ENCODE data around the gene FNDC10. TPM values are rescaled to one million over a fixed set of nuclear protein-coding genes. Genes with fewer than 3 reads are reported as not detected.

The FNDC10 gene
- total RNA-seq, 1 experiment from 2014 or later: 8.4 TPM

DNA sequence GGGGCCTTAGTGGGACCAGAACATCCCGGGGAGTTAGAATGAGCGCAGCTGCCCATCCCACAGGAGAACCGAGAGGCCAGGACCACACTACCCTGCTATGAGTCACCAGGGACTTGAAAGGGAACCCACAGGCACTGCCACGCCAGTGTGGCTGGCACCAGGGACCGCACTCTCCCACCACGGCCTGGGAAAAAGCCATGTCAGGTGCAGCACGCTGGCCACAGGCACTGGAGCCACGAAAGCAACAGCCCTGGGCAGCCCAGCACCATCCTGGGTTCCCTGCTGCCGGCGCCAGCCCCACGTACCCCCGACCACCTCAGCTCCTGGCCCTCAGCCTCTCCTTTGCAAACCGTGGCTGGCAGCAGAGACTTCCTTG lies 45.4 kb downstream of the FNDC10 start:
- CTCF ChIA-PET: no interaction called here
- Histone ChIP-seq H3K36me3 (ENCODE audit: control insufficient read depth in 1 of 2, insufficient read depth in 2 of 2, low read length in 2 of 2) (peaks cover 0 to 3% of the 10 kb centered on the region in 2 experiments; a peak in 2 of 4 replicates), H3K9me2 (ENCODE audit: insufficient read depth) (no peaks in the 10 kb centered on the region)

More for the DNA sequence above, 45.4 kb downstream of the FNDC10 start:
- TF ChIP-seq, protein P1, sequence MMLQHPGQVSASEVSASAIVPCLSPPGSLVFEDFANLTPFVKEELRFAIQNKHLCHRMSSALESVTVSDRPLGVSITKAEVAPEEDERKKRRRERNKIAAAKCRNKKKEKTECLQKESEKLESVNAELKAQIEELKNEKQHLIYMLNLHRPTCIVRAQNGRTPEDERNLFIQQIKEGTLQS (IDR thresholded peaks at IDR 0.05): no peak
- TF ChIP-seq, protein P2, sequence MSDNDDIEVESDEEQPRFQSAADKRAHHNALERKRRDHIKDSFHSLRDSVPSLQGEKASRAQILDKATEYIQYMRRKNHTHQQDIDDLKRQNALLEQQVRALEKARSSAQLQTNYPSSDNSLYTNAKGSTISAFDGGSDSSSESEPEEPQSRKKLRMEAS (IDR thresholded peaks at IDR 0.05): no peak
- no peak for TF ChIP-seq TCF7L2 (IDR thresholded peaks at IDR 0.05; ENCODE audit: borderline replicate concordance, extremely low read depth, insufficient read depth, insufficient read length)
- TF ChIP-seq CBX3 (IDR thresholded peaks at IDR 0.05; ENCODE audit: low read depth): no peak
- TF ChIP-seq EGR1 (IDR thresholded peaks at IDR 0.05; ENCODE audit: low read depth): no peak
- TF ChIP-seq POLR2A (IDR thresholded peaks at IDR 0.05; ENCODE audit: borderline replicate concordance, extremely low read depth, insufficient read depth, insufficient read length): no peak
- TF ChIP-seq EZH2phosphoT487 (IDR thresholded peaks at IDR 0.05; ENCODE audit: borderline replicate concordance): no peak
- TF ChIP-seq YY1 (IDR thresholded peaks at IDR 0.05; ENCODE audit: extremely low read depth, insufficient replicate concordance, low read depth, low read length): no peak
- TF ChIP-seq, protein P3, sequence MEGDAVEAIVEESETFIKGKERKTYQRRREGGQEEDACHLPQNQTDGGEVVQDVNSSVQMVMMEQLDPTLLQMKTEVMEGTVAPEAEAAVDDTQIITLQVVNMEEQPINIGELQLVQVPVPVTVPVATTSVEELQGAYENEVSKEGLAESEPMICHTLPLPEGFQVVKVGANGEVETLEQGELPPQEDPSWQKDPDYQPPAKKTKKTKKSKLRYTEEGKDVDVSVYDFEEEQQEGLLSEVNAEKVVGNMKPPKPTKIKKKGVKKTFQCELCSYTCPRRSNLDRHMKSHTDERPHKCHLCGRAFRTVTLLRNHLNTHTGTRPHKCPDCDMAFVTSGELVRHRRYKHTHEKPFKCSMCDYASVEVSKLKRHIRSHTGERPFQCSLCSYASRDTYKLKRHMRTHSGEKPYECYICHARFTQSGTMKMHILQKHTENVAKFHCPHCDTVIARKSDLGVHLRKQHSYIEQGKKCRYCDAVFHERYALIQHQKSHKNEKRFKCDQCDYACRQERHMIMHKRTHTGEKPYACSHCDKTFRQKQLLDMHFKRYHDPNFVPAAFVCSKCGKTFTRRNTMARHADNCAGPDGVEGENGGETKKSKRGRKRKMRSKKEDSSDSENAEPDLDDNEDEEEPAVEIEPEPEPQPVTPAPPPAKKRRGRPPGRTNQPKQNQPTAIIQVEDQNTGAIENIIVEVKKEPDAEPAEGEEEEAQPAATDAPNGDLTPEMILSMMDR (IDR thresholded peaks at IDR 0.05 in 2 of 3, conservative IDR thresholded peaks at IDR 0.05 in 1 of 3; ENCODE audit: borderline replicate concordance in 1 of 3, insufficient read depth in 1 of 3, low read depth in 2 of 3, low read length in 2 of 3): no peak
- TF ChIP-seq EZH2 (IDR thresholded peaks at IDR 0.05): no peak
- no peak for TF ChIP-seq SIN3A (IDR thresholded peaks at IDR 0.05; ENCODE audit: low read depth)
- no peak for TF ChIP-seq POLR2AphosphoS5 (IDR thresholded peaks at IDR 0.05; ENCODE audit: low read depth, low read length)
- TF ChIP-seq, protein P4, sequence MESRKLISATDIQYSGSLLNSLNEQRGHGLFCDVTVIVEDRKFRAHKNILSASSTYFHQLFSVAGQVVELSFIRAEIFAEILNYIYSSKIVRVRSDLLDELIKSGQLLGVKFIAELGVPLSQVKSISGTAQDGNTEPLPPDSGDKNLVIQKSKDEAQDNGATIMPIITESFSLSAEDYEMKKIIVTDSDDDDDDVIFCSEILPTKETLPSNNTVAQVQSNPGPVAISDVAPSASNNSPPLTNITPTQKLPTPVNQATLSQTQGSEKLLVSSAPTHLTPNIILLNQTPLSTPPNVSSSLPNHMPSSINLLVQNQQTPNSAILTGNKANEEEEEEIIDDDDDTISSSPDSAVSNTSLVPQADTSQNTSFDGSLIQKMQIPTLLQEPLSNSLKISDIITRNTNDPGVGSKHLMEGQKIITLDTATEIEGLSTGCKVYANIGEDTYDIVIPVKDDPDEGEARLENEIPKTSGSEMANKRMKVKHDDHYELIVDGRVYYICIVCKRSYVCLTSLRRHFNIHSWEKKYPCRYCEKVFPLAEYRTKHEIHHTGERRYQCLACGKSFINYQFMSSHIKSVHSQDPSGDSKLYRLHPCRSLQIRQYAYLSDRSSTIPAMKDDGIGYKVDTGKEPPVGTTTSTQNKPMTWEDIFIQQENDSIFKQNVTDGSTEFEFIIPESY (IDR thresholded peaks at IDR 0.05; ENCODE audit: extremely low read depth, insufficient replicate concordance, low read length): no peak
- TF ChIP-seq, protein P5, sequence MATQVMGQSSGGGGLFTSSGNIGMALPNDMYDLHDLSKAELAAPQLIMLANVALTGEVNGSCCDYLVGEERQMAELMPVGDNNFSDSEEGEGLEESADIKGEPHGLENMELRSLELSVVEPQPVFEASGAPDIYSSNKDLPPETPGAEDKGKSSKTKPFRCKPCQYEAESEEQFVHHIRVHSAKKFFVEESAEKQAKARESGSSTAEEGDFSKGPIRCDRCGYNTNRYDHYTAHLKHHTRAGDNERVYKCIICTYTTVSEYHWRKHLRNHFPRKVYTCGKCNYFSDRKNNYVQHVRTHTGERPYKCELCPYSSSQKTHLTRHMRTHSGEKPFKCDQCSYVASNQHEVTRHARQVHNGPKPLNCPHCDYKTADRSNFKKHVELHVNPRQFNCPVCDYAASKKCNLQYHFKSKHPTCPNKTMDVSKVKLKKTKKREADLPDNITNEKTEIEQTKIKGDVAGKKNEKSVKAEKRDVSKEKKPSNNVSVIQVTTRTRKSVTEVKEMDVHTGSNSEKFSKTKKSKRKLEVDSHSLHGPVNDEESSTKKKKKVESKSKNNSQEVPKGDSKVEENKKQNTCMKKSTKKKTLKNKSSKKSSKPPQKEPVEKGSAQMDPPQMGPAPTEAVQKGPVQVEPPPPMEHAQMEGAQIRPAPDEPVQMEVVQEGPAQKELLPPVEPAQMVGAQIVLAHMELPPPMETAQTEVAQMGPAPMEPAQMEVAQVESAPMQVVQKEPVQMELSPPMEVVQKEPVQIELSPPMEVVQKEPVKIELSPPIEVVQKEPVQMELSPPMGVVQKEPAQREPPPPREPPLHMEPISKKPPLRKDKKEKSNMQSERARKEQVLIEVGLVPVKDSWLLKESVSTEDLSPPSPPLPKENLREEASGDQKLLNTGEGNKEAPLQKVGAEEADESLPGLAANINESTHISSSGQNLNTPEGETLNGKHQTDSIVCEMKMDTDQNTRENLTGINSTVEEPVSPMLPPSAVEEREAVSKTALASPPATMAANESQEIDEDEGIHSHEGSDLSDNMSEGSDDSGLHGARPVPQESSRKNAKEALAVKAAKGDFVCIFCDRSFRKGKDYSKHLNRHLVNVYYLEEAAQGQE (IDR thresholded peaks at IDR 0.05; ENCODE audit: low read depth): no peak
- TF ChIP-seq SRF (IDR thresholded peaks at IDR 0.05; ENCODE audit: low read depth): no peak
- no peak for TF ChIP-seq JUND (IDR thresholded peaks at IDR 0.05)
- TF ChIP-seq RAD21 (IDR thresholded peaks at IDR 0.05; ENCODE audit: low read depth): no peak
- TF ChIP-seq CEBPB (IDR thresholded peaks at IDR 0.05; ENCODE audit: low read depth): no peak
- no peak for TF ChIP-seq ZFX (IDR thresholded peaks at IDR 0.05)
- H4K20me1 ChIP-seq (ENCODE audit: insufficient read depth): no peaks in the 10 kb centered on the region
- peaks cover 0 to 16% of the 10 kb centered on the region in 2 experiments; a peak in 2 of 4 replicates for H3K4me1 ChIP-seq (ENCODE audit: control insufficient read depth in 1 of 2, insufficient read depth in 2 of 2, low read length in 2 of 2)
- H3K79me2 ChIP-seq (ENCODE audit: insufficient read depth, low read length): peaks cover 43% of the 10 kb centered on the region; the same call in 1 of the 2 replicates
- DNase-seq (ENCODE audit: low read depth, low spot score) (no peak), ATAC-seq (peak; percentile 13)
- no peak overlapping the region for H3K27ac ChIP-seq (ENCODE audit: low read depth, low read length)
- ChIA-PET RAD21 (ENCODE audit: low non-redundant PET in 1 of 2, low total read pairs in 2 of 2, uncharacterized antibody in 2 of 2, unreplicated experiment in 2 of 2) (no interaction called here), POLR2A (no interaction called here)
- BruUV-seq (replicated peaks): no TSS peak
- no peak overlapping the region for H3K9ac ChIP-seq (ENCODE audit: low read length)
- no peak overlapping the region for H3K4me3 ChIP-seq (replicated peaks in 1 of 2; ENCODE audit: low read depth in 1 of 2, low read length in 2 of 2)
- intact Hi-C loops (cut with micrococcal nuclease): no loop called here
- no peaks in the 10 kb centered on the region for H3K27me3 ChIP-seq (ENCODE audit: insufficient read depth, low read length)
- H3K9me3 ChIP-seq (ENCODE audit: control insufficient read depth in 1 of 2, insufficient read depth in 1 of 2, low read depth in 1 of 2, low read length in 2 of 2): no peaks in the 10 kb centered on the region
- peak overlapping the region; percentile 17; the same call in 1 of the 2 replicates for H3K4me2 ChIP-seq (ENCODE audit: low read length)
- H2AFZ ChIP-seq (ENCODE audit: low read depth, low read length, poor library complexity, severe bottlenecking): no peak overlapping the region

All from HCT116 (cell line).